Spleen (tissue), 7 donors: ENCODE measurements around the gene RHO.
"Not testable (repeated sequence)": the region's sequence is repeated elsewhere in the genome, so short reads cannot be mapped to it uniquely, and the experiment has no call there.

ENCODE experiments used
- POLR2A ChIP-seq, 3 donors: fragments of 450-650 bp; IDR thresholded peaks; one replicate each; pipeline ENCODE4 v1.5.1; 2017; ENCODE audit warnings: antibody characterized with exemption in 3 of 3, mild to moderate bottlenecking in 1 of 3
- POLR2AphosphoS5 ChIP-seq, 3 donors: sonication (generic); formaldehyde crosslinking; IDR thresholded peaks; one replicate each; pipeline ENCODE4 v1.5.1; 2017; ENCODE audit warnings: antibody characterized with exemption in 3 of 3
- TF ChIP-seq, protein P1 (sequence below), 11 experiments: fragments of 200-600 bp in 7 of 11; fragments of 450-650 bp in 4 of 11; sonication (generic) in 4 of 11; IDR thresholded peaks in 8 of 11; conservative IDR thresholded peaks in 3 of 11; 1 replicate in 7 of 11; 2 replicates in 4 of 11; pipeline versions ENCODE4 v1.4.0 to v1.8.0; 2016 to 2021; ENCODE audit warnings: antibody characterized with exemption in 11 of 11, inconsistent platforms in 4 of 11, mild to moderate bottlenecking in 1 of 11
- donor health status: DM: no; HTN: no; CAD: no; lungs with moderate emphysema.
- donor health status: DM: no; HTN: no; CAD: no.
- donor health status: DM: no; HTN: no; CAD: no.

DNA sequence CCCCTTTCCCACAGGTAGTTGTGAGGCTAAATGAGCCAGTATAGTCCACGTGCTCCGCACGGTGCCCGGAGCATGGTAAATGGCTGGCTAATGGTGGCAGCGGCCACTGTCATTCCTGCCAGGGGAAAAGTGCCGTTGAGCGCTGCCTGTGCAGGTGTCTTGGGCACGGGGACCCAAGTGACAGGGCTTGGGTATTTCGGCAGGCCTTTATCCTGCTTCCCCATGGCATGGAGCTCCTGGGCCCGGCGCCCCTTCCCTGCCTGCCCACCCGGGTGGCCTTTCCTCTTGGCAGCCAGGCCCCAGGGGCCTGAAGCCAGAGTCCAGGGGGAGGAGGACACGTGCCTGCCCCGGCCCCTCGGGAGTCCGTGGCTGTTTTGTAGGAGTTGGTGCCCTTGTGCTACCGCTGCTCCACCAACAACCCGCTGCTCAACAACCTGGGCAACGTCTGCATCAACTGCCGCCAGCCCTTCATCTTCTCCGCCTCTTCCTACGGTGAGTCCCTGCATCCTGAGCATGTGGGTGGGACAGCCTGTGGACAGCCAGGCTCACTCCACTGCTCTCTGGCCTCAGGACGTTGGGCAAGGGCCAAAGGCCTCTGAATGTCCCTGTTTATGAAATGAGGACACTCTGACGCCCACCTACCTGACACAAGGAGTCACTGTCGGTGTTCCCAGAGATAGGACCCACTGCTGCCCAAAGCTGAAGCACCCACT, 13.2 kb upstream of the RHO start:
- TF ChIP-seq, protein P1, sequence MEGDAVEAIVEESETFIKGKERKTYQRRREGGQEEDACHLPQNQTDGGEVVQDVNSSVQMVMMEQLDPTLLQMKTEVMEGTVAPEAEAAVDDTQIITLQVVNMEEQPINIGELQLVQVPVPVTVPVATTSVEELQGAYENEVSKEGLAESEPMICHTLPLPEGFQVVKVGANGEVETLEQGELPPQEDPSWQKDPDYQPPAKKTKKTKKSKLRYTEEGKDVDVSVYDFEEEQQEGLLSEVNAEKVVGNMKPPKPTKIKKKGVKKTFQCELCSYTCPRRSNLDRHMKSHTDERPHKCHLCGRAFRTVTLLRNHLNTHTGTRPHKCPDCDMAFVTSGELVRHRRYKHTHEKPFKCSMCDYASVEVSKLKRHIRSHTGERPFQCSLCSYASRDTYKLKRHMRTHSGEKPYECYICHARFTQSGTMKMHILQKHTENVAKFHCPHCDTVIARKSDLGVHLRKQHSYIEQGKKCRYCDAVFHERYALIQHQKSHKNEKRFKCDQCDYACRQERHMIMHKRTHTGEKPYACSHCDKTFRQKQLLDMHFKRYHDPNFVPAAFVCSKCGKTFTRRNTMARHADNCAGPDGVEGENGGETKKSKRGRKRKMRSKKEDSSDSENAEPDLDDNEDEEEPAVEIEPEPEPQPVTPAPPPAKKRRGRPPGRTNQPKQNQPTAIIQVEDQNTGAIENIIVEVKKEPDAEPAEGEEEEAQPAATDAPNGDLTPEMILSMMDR (IDR thresholded peaks at IDR 0.05 in 8 of 11, conservative IDR thresholded peaks at IDR 0.05 in 3 of 11) = not testable (repeated sequence)
- not testable (repeated sequence) for TF ChIP-seq POLR2A, POLR2AphosphoS5 (IDR thresholded peaks at IDR 0.05)
